SK-N-SH (cell line): ENCODE results near the gene VAPB. TPM values are rescaled to one million over a fixed set of nuclear protein-coding genes. Genes with fewer than 3 reads are reported as not detected.

ENCODE experiments used
- CTCF ChIA-PET: fragments of 300-600, 350-600 bp; formaldehyde crosslinking; extraction: SDS; loops from one replicate; lab custom pipeline; 2021; lab: Yijun Ruan, JAX
- POLR2A ChIA-PET: fragments of 350-600 bp; sonication (Branson Sonifier 250); formaldehyde crosslinking; extraction: SDS; loops from one replicate; lab custom pipeline; 2020; ENCODE audit warnings: antibody characterized with exemption, inconsistent platforms; lab: Yijun Ruan, JAX
- DNase-seq: peaks from one replicate; pipeline ENCODE4 v3.0.0; 2012
- H2AFZ ChIP-seq: fragments of 200-600 bp; sonication (generic); 2 replicates; pipeline ENCODE4 v1.8.1; 2016; ENCODE audit warnings: antibody characterized with exemption, mild to moderate bottlenecking, low read depth
- H3F3A ChIP-seq: fragments of 200-600 bp; sonication (generic); replicated peaks from 2 replicates; pipeline ENCODE3; 2016; ENCODE audit warnings: antibody characterized with exemption, mild to moderate bottlenecking; ENCODE audit not compliant: insufficient read depth
- H3K27ac ChIP-seq, 2 experiments: fragments of 200-500 bp in 1 of 2; fragments of 200-600 bp in 1 of 2; sonication (Bioruptor generic) in 1 of 2; sonication (generic), shearing (Covaris generic) in 1 of 2; 2 replicates each; pipeline versions ENCODE4 v1.5.1 to v1.6.1; 2014 to 2016; ENCODE audit warnings: low read depth in 2 of 2, inconsistent platforms in 1 of 2, low read length in 1 of 2, mild to moderate bottlenecking in 1 of 2, mixed read lengths in 1 of 2
- H3K27me3 ChIP-seq: fragments of 200-600 bp; sonication (generic), shearing (Covaris generic); 2 replicates; pipeline ENCODE4 v1.6.1; 2016; ENCODE audit warnings: mixed run types; ENCODE audit not compliant: insufficient read depth
- H3K36me3 ChIP-seq, 2 experiments: fragments of 200-500 bp in 1 of 2; fragments of 200-600 bp in 1 of 2; sonication (Bioruptor generic) in 1 of 2; sonication (generic) in 1 of 2; replicated peaks in 1 of 2; 2 replicates each; pipeline versions ENCODE3 to v1.5.1; 2014 to 2016; ENCODE audit warnings: low read length in 1 of 2, mild to moderate bottlenecking in 1 of 2; ENCODE audit not compliant: insufficient read depth in 2 of 2, control insufficient read depth in 1 of 2
- H3K4me1 ChIP-seq, 2 experiments: fragments of 200-500 bp in 1 of 2; fragments of 200-600 bp in 1 of 2; sonication (Bioruptor generic) in 1 of 2; sonication (generic), shearing (Covaris generic) in 1 of 2; 2 replicates each; pipeline versions ENCODE4 v1.5.1 to v1.6.1; 2014 to 2016; ENCODE audit warnings: low read depth in 1 of 2, low read length in 1 of 2, mixed run types in 1 of 2; ENCODE audit not compliant: insufficient read depth in 2 of 2, control insufficient read depth in 1 of 2
- H3K4me2 ChIP-seq: fragments of 200-600 bp; sonication (generic), shearing (Covaris generic); 2 replicates; pipeline ENCODE4 v1.6.1; 2017; ENCODE audit warnings: mixed run types
- H3K4me3 ChIP-seq, 2 experiments: fragments of 200-500 bp in 1 of 2; fragments of 200-600 bp in 1 of 2; sonication (Bioruptor generic) in 1 of 2; sonication (generic), shearing (Covaris generic) in 1 of 2; 2 replicates each; pipeline versions ENCODE4 v1.5.1 to v1.8.1; 2014 to 2016; ENCODE audit warnings: low read depth in 2 of 2, inconsistent platforms in 1 of 2, low read length in 1 of 2, mild to moderate bottlenecking in 1 of 2, mixed read lengths in 1 of 2, moderate library complexity in 1 of 2
- H3K79me2 ChIP-seq: fragments of 200-600 bp; sonication (generic); 2 replicates; pipeline ENCODE4 v1.8.1; 2017; ENCODE audit warnings: mild to moderate bottlenecking; ENCODE audit not compliant: insufficient read depth
- H3K9ac ChIP-seq: fragments of 200-600 bp; sonication (generic); 2 replicates; pipeline ENCODE4 v1.6.1; 2017; ENCODE audit warnings: mixed run types
- H3K9me2 ChIP-seq: fragments of 200-600 bp; sonication (generic); 2 replicates; pipeline ENCODE4 v1.6.1; 2017; ENCODE audit warnings: mixed run types
- H3K9me3 ChIP-seq: fragments of 200-600 bp; sonication (generic); 2 replicates; pipeline ENCODE4 v1.6.1; 2017; ENCODE audit warnings: mixed run types, mild to moderate bottlenecking, moderate library complexity
- H4K20me1 ChIP-seq: fragments of 200-600 bp; sonication (generic); 2 replicates; pipeline ENCODE4 v1.6.1; 2017; ENCODE audit warnings: mild to moderate bottlenecking, mixed run types; ENCODE audit not compliant: insufficient read depth
- ELF1 ChIP-seq: IDR thresholded peaks from 2 replicates; pipeline ENCODE4 v1.4.0; 2012
- FOSL2 ChIP-seq: IDR thresholded peaks from 2 replicates; pipeline ENCODE4 v1.4.0; 2012; ENCODE audit warnings: low read depth, mild to moderate bottlenecking, moderate library complexity, borderline replicate concordance
- FOXM1 ChIP-seq: IDR thresholded peaks from 2 replicates; pipeline ENCODE4 v1.4.0; 2012; ENCODE audit warnings: low read depth, mild to moderate bottlenecking
- GABPA ChIP-seq: IDR thresholded peaks from 2 replicates; pipeline ENCODE4 v1.4.0; 2012; ENCODE audit warnings: low read depth, mild to moderate bottlenecking
- JUND ChIP-seq: IDR thresholded peaks from 2 replicates; pipeline ENCODE4 v1.4.0; 2012
- MXI1 ChIP-seq: IDR thresholded peaks from 2 replicates; pipeline ENCODE4 v1.6.1; 2012; ENCODE audit warnings: mild to moderate bottlenecking, low read depth, low read length, improper control_type of control experiment
- NFIC ChIP-seq: IDR thresholded peaks from 2 replicates; pipeline ENCODE4 v1.4.0; 2012; ENCODE audit warnings: borderline replicate concordance
- NRF1 ChIP-seq: IDR thresholded peaks from 2 replicates; pipeline ENCODE4 v1.6.1; 2012; ENCODE audit warnings: low read depth, mild to moderate bottlenecking, low read length
- RCOR1 ChIP-seq: fragments of 150-350 bp; IDR thresholded peaks from 2 replicates; pipeline ENCODE4 v1.6.1; 2017; ENCODE audit warnings: antibody characterized with exemption, low read length
- REST ChIP-seq: IDR thresholded peaks from 2 replicates; pipeline ENCODE4 v1.6.1; 2012; ENCODE audit warnings: mild to moderate bottlenecking, low read depth, low read length, moderate library complexity
- RXRA ChIP-seq: IDR thresholded peaks from 2 replicates; pipeline ENCODE4 v1.4.0; 2012; ENCODE audit warnings: low read depth, mild to moderate bottlenecking, borderline replicate concordance
- TAF1 ChIP-seq: IDR thresholded peaks from 2 replicates; pipeline ENCODE4 v1.6.1; 2012; ENCODE audit warnings: low read depth, mild to moderate bottlenecking, low read length, moderate library complexity, borderline replicate concordance
- TCF12 ChIP-seq: IDR thresholded peaks from 2 replicates; pipeline ENCODE4 v1.4.0; 2012
- YY1 ChIP-seq: IDR thresholded peaks from 2 replicates; pipeline ENCODE4 v1.4.0; 2012; ENCODE audit warnings: low read depth, mild to moderate bottlenecking
- WGBS: methylation state at CpG from one replicate; pipeline ENCODE4 v1.1.6; 2017; ENCODE audit warnings: low lambda C conversion rate; 5-methylcytosine and 5-hydroxymethylcytosine counted together
- polyA plus RNA-seq, 3 experiments: library from polyadenylated mRNA; depleted of rRNA; stranded (reverse); fragments of >200 nt; gene quantifications; 2 replicates each; pipeline ENCODE4 v1.2.3, GENCODE V29; 2012
- TF ChIP-seq, protein P1 (sequence below): fragments of 150-350 bp; IDR thresholded peaks from 2 replicates; pipeline ENCODE4 v1.6.1; 2017; ENCODE audit warnings: antibody characterized with exemption, low read length, low read depth, borderline replicate concordance
- TF ChIP-seq, protein P2 (sequence below): IDR thresholded peaks from 2 replicates; pipeline ENCODE4 v1.4.0; 2012; ENCODE audit warnings: low read depth, borderline replicate concordance

The VAPB gene
- polyA plus RNA-seq, 1 of the 3 experiments (the other 2 are of a cell fraction), result 16.9 TPM

DNA sequence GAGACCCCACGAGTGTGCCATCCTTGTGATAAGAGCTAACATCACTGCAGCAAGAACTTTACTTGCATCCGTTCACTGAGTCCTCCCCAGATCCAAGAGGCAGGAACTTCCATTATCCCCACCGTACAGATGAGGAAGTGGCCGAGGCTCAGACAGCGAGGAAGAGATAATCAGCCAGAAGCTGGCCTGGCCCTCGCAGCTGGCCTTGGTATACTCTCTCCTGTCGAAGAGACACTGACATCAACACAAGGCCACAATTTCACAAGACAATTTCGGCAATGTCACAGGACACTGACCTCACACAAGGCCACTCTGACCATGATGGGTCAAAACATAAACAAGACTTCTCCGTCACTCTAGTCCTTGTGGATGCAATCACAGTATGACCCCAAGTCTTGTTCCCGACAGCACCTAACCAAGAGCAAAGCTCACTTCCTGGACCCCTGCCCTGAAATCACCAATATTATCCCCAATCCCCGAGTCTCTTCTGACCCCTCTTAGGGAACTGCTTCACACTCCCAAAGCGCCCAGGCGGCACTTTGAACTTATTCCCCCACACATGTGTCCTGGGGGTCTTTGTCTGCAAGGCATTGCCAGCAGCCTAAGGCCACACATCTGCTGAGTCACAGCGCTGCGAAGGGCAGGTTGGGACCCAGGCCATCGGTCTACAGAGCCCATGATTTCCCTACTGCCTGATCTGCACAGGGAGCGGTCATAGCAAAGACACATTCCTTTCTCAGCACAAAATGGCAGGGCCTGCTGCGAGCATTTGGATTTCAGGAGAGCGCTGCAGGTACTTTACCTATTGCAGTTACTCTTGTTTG is 14.8 kb upstream of the VAPB start:
- Histone ChIP-seq H3K27me3 (no peaks in the 10 kb centered on the region), H3K27ac (no peak overlapping the region), H3K9me3 (no peaks in the 10 kb centered on the region), H3F3A (peaks cover 10% of the 10 kb centered on the region), H3K36me3 (no peaks in the 10 kb centered on the region), H3K9me2 (no peaks in the 10 kb centered on the region), H3K9ac (no peak overlapping the region), H4K20me1 (no peaks in the 10 kb centered on the region), H3K4me1 (peaks cover 0 to 3% of the 10 kb centered on the region in 2 experiments; a peak in 1 of 4 replicates), H2AFZ (no peak overlapping the region), H3K4me2 (no peak overlapping the region), H3K79me2 (no peaks in the 10 kb centered on the region), H3K4me3 (no peak overlapping the region)
- 87% methylated on average over 19 of the region's 19 CpGs for WGBS
- TF ChIP-seq TCF12, result no peak
- TF ChIP-seq FOSL2, result no peak
- TF ChIP-seq JUND, result no peak
- TF ChIP-seq TAF1, result no peak
- TF ChIP-seq, protein P1, sequence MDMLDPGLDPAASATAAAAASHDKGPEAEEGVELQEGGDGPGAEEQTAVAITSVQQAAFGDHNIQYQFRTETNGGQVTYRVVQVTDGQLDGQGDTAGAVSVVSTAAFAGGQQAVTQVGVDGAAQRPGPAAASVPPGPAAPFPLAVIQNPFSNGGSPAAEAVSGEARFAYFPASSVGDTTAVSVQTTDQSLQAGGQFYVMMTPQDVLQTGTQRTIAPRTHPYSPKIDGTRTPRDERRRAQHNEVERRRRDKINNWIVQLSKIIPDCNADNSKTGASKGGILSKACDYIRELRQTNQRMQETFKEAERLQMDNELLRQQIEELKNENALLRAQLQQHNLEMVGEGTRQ, result no peak
- TF ChIP-seq MXI1, result no peak
- TF ChIP-seq REST, result no peak
- no peak for TF ChIP-seq GABPA
- TF ChIP-seq NRF1, result no peak
- TF ChIP-seq, protein P2, sequence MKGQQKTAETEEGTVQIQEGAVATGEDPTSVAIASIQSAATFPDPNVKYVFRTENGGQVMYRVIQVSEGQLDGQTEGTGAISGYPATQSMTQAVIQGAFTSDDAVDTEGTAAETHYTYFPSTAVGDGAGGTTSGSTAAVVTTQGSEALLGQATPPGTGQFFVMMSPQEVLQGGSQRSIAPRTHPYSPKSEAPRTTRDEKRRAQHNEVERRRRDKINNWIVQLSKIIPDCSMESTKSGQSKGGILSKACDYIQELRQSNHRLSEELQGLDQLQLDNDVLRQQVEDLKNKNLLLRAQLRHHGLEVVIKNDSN, result no peak
- TF ChIP-seq RXRA, result no peak
- no peak for TF ChIP-seq FOXM1
- no peak for TF ChIP-seq NFIC
- no peak for TF ChIP-seq YY1
- TF ChIP-seq ELF1, result no peak
- no peak for TF ChIP-seq RCOR1
- no peak for DNase-seq
- ChIA-PET CTCF (no interaction called here), POLR2A (no interaction called here)
